H1 (cell line): ENCODE measurements around the gene MBD3L1. TPM values are rescaled to one million over a fixed set of nuclear protein-coding genes. Genes with fewer than 3 reads are reported as not detected.

ENCODE experiments used
- CTCF ChIA-PET: fragments of 300-600 bp; sonication (Branson Sonifier 250); formaldehyde crosslinking; loops from one replicate; lab custom pipeline; 2021; ENCODE audit not compliant: partially characterized antibody; lab: Charles Lee
- POLR2A ChIA-PET: fragments of 300-600 bp; sonication (Branson Sonifier 250); formaldehyde crosslinking; loops from one replicate; lab custom pipeline; 2021; ENCODE audit warnings: inconsistent platforms; ENCODE audit not compliant: partially characterized antibody; lab: Charles Lee
- DNase-seq, 2 experiments: peaks; one replicate each; pipeline versions ENCODE4 v3.0.0 to v3.0.0-alpha.2; 2010 to 2022; ENCODE audit warnings: low spot score in 2 of 2, low read depth in 1 of 2, mixed read lengths in 1 of 2
- FAIRE-seq: peaks from 2 replicates; lab custom pipeline; 2011; peaks lifted over from hg19 to GRCh38; lab: Jason Lieb, UNC
- H2AFZ ChIP-seq: 2 replicates; pipeline ENCODE4 v1.8.1; 2012; ENCODE audit warnings: low read length, inconsistent platforms
- H2AK5ac ChIP-seq: 2 replicates; pipeline ENCODE4 v1.6.1; 2013; ENCODE audit warnings: low read depth, low read length
- H2BK120ac ChIP-seq: replicated peaks from 2 replicates; pipeline ENCODE3; 2013; ENCODE audit warnings: low read depth, low read length, inconsistent platforms
- H2BK12ac ChIP-seq: 2 replicates; pipeline ENCODE4 v1.6.1; 2013; ENCODE audit warnings: low read depth, low read length
- H2BK15ac ChIP-seq: 2 replicates; pipeline ENCODE4 v1.6.1; 2013; ENCODE audit warnings: low read length
- H2BK20ac ChIP-seq: 2 replicates; pipeline ENCODE4 v1.6.1; 2013; ENCODE audit warnings: low read length
- H2BK5ac ChIP-seq: 2 replicates; pipeline ENCODE4 v1.6.1; 2013; ENCODE audit warnings: low read depth, low read length
- H3K14ac ChIP-seq: 2 replicates; pipeline ENCODE4 v1.6.1; 2013; ENCODE audit warnings: inconsistent platforms; ENCODE audit not compliant: insufficient read length
- H3K18ac ChIP-seq: 2 replicates; pipeline ENCODE4 v1.6.1; 2013; ENCODE audit warnings: low read length; ENCODE audit errors: extremely low read depth
- H3K23ac ChIP-seq: 2 replicates; pipeline ENCODE4 v1.6.1; 2013; ENCODE audit warnings: inconsistent platforms; ENCODE audit not compliant: insufficient read length
- H3K23me2 ChIP-seq: 2 replicates; pipeline ENCODE4 v1.6.1; 2013; ENCODE audit warnings: low read depth, low read length
- H3K27ac ChIP-seq: 2 replicates; pipeline ENCODE4 v1.6.1; 2011; ENCODE audit warnings: low read depth, low read length, inconsistent platforms
- H3K27me3 ChIP-seq, 4 experiments: replicated peaks in 1 of 4; 1 replicate in 1 of 4; 2 replicates in 3 of 4; pipeline versions ENCODE4 v1.6.1 to v1.8.1; 2011 to 2013; ENCODE audit warnings: low read length in 3 of 4, mild to moderate bottlenecking in 3 of 4, inconsistent platforms in 2 of 4, mixed read lengths in 2 of 4, moderate library complexity in 1 of 4; ENCODE audit not compliant: control insufficient read depth in 3 of 4, insufficient read depth in 3 of 4; ENCODE audit errors: extremely low read depth in 1 of 4
- H3K36me3 ChIP-seq, 4 experiments: 2 replicates each; pipeline versions ENCODE4 v1.6.1 to v1.8.1; 2011 to 2013; ENCODE audit warnings: mild to moderate bottlenecking in 4 of 4, low read length in 3 of 4, moderate library complexity in 2 of 4, control low read depth in 1 of 4, inconsistent platforms in 1 of 4; ENCODE audit not compliant: insufficient read depth in 4 of 4, control insufficient read depth in 2 of 4
- H3K4ac ChIP-seq: replicated peaks from 2 replicates; pipeline ENCODE3; 2013; ENCODE audit warnings: low read length, low read depth, mixed read lengths, inconsistent platforms; ENCODE audit not compliant: insufficient read length
- H3K4me1 ChIP-seq, 4 experiments: replicated peaks in 1 of 4; 1 replicate in 1 of 4; 2 replicates in 3 of 4; pipeline versions ENCODE4 v1.6.1 to v1.8.1; 2011 to 2013; ENCODE audit warnings: low read length in 3 of 4, inconsistent platforms in 2 of 4, mixed read lengths in 1 of 4; ENCODE audit not compliant: insufficient read depth in 4 of 4, control insufficient read depth in 3 of 4
- H3K4me2 ChIP-seq, 2 experiments: 2 replicates each; pipeline versions ENCODE4 v1.6.1 to v1.8.1; 2011 to 2013; ENCODE audit warnings: low read depth in 2 of 2, low read length in 2 of 2, control low read depth in 1 of 2, inconsistent platforms in 1 of 2, mild to moderate bottlenecking in 1 of 2; ENCODE audit not compliant: insufficient read depth in 1 of 2
- H3K4me3 ChIP-seq, 4 experiments: fragments of 200-600, 300-600 bp in 1 of 4; sonication (generic), shearing (Covaris generic), sonication (Bioruptor Twin) in 1 of 4; 2 replicates each; pipeline versions ENCODE4 v1.5.1 to v1.8.1; 2011 to 2016; ENCODE audit warnings: low read length in 4 of 4, low read depth in 3 of 4, control low read depth in 2 of 4, inconsistent platforms in 2 of 4, mild to moderate bottlenecking in 2 of 4, mixed read lengths in 1 of 4, moderate library complexity in 1 of 4; ENCODE audit not compliant: insufficient read depth in 2 of 4; ENCODE audit errors: extremely low read depth in 1 of 4
- H3K56ac ChIP-seq: replicated peaks from 2 replicates; pipeline ENCODE3; 2013; ENCODE audit warnings: low read depth, mild to moderate bottlenecking, mixed read lengths, low read length, inconsistent platforms; ENCODE audit not compliant: insufficient read length
- H3K79me1 ChIP-seq: 2 replicates; pipeline ENCODE4 v1.6.1; 2013; ENCODE audit warnings: low read depth, low read length, control low read depth
- H3K79me2 ChIP-seq, 2 experiments: 2 replicates each; pipeline versions ENCODE4 v1.6.1 to v1.8.1; 2012 to 2013; ENCODE audit warnings: low read length in 2 of 2, mild to moderate bottlenecking in 2 of 2, inconsistent platforms in 1 of 2; ENCODE audit not compliant: insufficient read depth in 2 of 2, control insufficient read depth in 1 of 2
- H3K9ac ChIP-seq, 4 experiments: replicated peaks in 1 of 4; 1 replicate in 1 of 4; 2 replicates in 3 of 4; pipeline versions ENCODE4 v1.6.1 to v1.8.1; 2011 to 2013; ENCODE audit warnings: low read depth in 3 of 4, low read length in 3 of 4, control low read depth in 2 of 4, mild to moderate bottlenecking in 2 of 4, moderate library complexity in 2 of 4, inconsistent platforms in 1 of 4; ENCODE audit errors: extremely low read depth in 1 of 4
- H3K9me3 ChIP-seq, 2 experiments: 2 replicates each; pipeline versions ENCODE4 v1.6.1 to v1.8.1; 2012 to 2013; ENCODE audit warnings: mild to moderate bottlenecking in 2 of 2, moderate library complexity in 2 of 2, control low read depth in 1 of 2, inconsistent platforms in 1 of 2, low read depth in 1 of 2, low read length in 1 of 2, mixed read lengths in 1 of 2; ENCODE audit not compliant: insufficient read depth in 2 of 2
- H4K20me1 ChIP-seq, 2 experiments: replicated peaks in 1 of 2; 2 replicates each; pipeline versions ENCODE3 to v1.8.1; 2011 to 2013; ENCODE audit warnings: inconsistent platforms in 2 of 2, low read length in 2 of 2, mild to moderate bottlenecking in 1 of 2; ENCODE audit not compliant: insufficient read depth in 2 of 2, control insufficient read depth in 1 of 2
- H4K5ac ChIP-seq: 2 replicates; pipeline ENCODE4 v1.6.1; 2013; ENCODE audit warnings: low read length, low read depth, mixed read lengths, inconsistent platforms; ENCODE audit not compliant: insufficient read length
- H4K8ac ChIP-seq: 2 replicates; pipeline ENCODE4 v1.8.0; 2013; ENCODE audit warnings: mild to moderate bottlenecking, moderate library complexity, low read length, inconsistent platforms; ENCODE audit not compliant: insufficient read depth; ENCODE audit errors: extremely low read depth
- H4K91ac ChIP-seq: replicated peaks from 2 replicates; pipeline ENCODE3; 2013; ENCODE audit warnings: low read length, mixed read lengths, inconsistent platforms; ENCODE audit not compliant: insufficient read length
- EZH2 ChIP-seq: fragments of 200-600 bp; sonication (generic); IDR thresholded peaks from 2 replicates; pipeline ENCODE4 v1.7.1; 2012; ENCODE audit warnings: low read depth, mild to moderate bottlenecking, moderate library complexity, low read length, inconsistent platforms; ENCODE audit not compliant: severe bottlenecking
- TAF7 ChIP-seq: optimal IDR thresholded peaks from 2 replicates; pipeline ENCODE3; 2011; ENCODE audit warnings: low read depth, mild to moderate bottlenecking, inconsistent platforms, low read length, moderate library complexity, borderline replicate concordance
- WGBS, 2 experiments: shearing (Covaris generic) in 1 of 2; methylation state at CpG; one replicate each; pipeline versions ENCODE4 v1.1.6 to v1.1.7; 2013 to 2015; ENCODE audit warnings: low lambda C conversion rate in 2 of 2, mixed read lengths in 2 of 2, inconsistent platforms in 1 of 2, low coverage in 1 of 2, missing lambda C conversion rate in 1 of 2; ENCODE audit not compliant: insufficient replicate concordance in 2 of 2, insufficient coverage in 1 of 2, insufficient read length in 1 of 2; ENCODE audit errors: extremely low coverage in 1 of 2, missing lambda C conversion rate in 1 of 2; 5-methylcytosine and 5-hydroxymethylcytosine counted together
- polyA plus RNA-seq, 7 experiments: library from polyadenylated mRNA; depleted of rRNA in 3 of 7; stranded (reverse) in 5 of 7; unstranded in 2 of 7; fragments of >200 nt in 5 of 7; fragments of 200-250 nt in 2 of 7; gene quantifications; 1 replicate in 5 of 7; 2 replicates in 1 of 7; 4 replicates in 1 of 7; pipeline versions ENCODE4 v1.2.1 to v1.2.3, GENCODE V29; 2011 to 2013; ENCODE audit warnings: missing spikeins in 2 of 7, mixed read lengths in 2 of 7
- total RNA-seq: library from RNA; stranded (reverse); fragmentation: NEBNext Ultra II Directional; extraction: Animal tissue kit (Norgen Biotek cat#: 25700); gene quantifications from 2 replicates; pipeline ENCODE4 v1.2.1, GENCODE V29; 2021

The MBD3L1 gene
- total and polyA plus RNA-seq, 2 of the 8 experiments (the other 6 are each of a cell fraction or from before 2014, with no cell fraction given): not detected

GRCh38 chr19:8806661-8807060 lies 25.5 kb upstream of the MBD3L1 start:
- Histone ChIP-seq H2BK5ac (no peak overlapping the region), H3K4me1 (no peaks in the 10 kb centered on the region), H2BK15ac (no peak overlapping the region), H3K18ac (no peak overlapping the region), H3K4me2 (no peak overlapping the region), H2BK12ac (no peak overlapping the region), H4K20me1 (no peaks in the 10 kb centered on the region), H3K79me1 (no peaks in the 10 kb centered on the region), H4K8ac (no peak overlapping the region), H4K5ac (no peak overlapping the region), H3K4me3 (no peak overlapping the region), H3K56ac (no peak overlapping the region), H2BK20ac (no peak overlapping the region), H2AFZ (no peak overlapping the region), H2AK5ac (no peak overlapping the region), H3K27me3 (no peaks in the 10 kb centered on the region), H3K36me3 (peaks cover 6 to 81% (median 26%) of the 10 kb centered on the region in 4 experiments), H3K27ac (no peak overlapping the region), H3K14ac (no peak overlapping the region), H4K91ac (no peak overlapping the region), H2BK120ac (no peak overlapping the region), H3K23ac (no peak overlapping the region), H3K9ac (no peak overlapping the region), H3K23me2 (no peaks in the 10 kb centered on the region; the same call in 1 of the 2 replicates), H3K79me2 (no peaks in the 10 kb centered on the region), H3K9me3 (peaks cover 76 to 84% of the 10 kb centered on the region in 2 experiments), H3K4ac (no peak overlapping the region)
- WGBS, 2 experiments: 86% methylated on average over 1 of the region's 1 CpG; no CpG with 5 or more reads in 1 of the 2 experiments
- FAIRE-seq: no peak
- TF ChIP-seq TAF7: no peak
- TF ChIP-seq EZH2: no peak
- DNase-seq: no peak
- ChIA-PET CTCF (no interaction called here), POLR2A (no interaction called here)
